Osteocyte (in vitro differentiated cells): Measurements from ENCODE around the gene ANAPC2. TPM values are rescaled to one million over a fixed set of nuclear protein-coding genes. Genes with fewer than 3 reads are reported as not detected.

ENCODE experiments used
- DNase-seq: peaks from one replicate; pipeline ENCODE4 v3.0.0; 2021; ENCODE audit warnings: mixed read lengths; ENCODE audit not compliant: unreplicated experiment; ENCODE audit errors: extremely low spot score
- H3K27ac Mint-ChIP-seq: one replicate; pipeline ENCODE4 v1.8.0; 2021; ENCODE audit warnings: mild to moderate bottlenecking, mixed read lengths; ENCODE audit not compliant: unreplicated experiment
- H3K27me3 Mint-ChIP-seq: one replicate; pipeline ENCODE4 v1.8.0; 2021; ENCODE audit warnings: mixed read lengths; ENCODE audit not compliant: unreplicated experiment
- H3K36me3 Mint-ChIP-seq: one replicate; pipeline ENCODE4 v1.8.0; 2021; ENCODE audit warnings: mixed read lengths; ENCODE audit not compliant: unreplicated experiment
- H3K4me1 Mint-ChIP-seq: one replicate; pipeline ENCODE4 v1.8.0; 2021; ENCODE audit warnings: mixed read lengths; ENCODE audit not compliant: unreplicated experiment
- H3K4me3 Mint-ChIP-seq: one replicate; pipeline ENCODE4 v1.8.0; 2021; ENCODE audit warnings: mild to moderate bottlenecking, moderate library complexity, mixed read lengths; ENCODE audit not compliant: unreplicated experiment
- H3K9me3 Mint-ChIP-seq: one replicate; pipeline ENCODE4 v1.8.0; 2021; ENCODE audit warnings: mixed read lengths; ENCODE audit not compliant: unreplicated experiment
- total RNA-seq: library from RNA; stranded (reverse); gene quantifications from 2 replicates; pipeline ENCODE4 v1.2.1, GENCODE V29; 2021
- TF ChIP-seq, protein P1 (sequence below): fragments of 200-600 bp; sonication (generic); IDR thresholded peaks from 2 replicates; pipeline ENCODE4 v1.5.0; 2021; ENCODE audit warnings: antibody characterized with exemption, mild to moderate bottlenecking, moderate library complexity

Gene ANAPC2
- total RNA-seq, 1 donor from 2014 or later: 61.0 TPM

DNA sequence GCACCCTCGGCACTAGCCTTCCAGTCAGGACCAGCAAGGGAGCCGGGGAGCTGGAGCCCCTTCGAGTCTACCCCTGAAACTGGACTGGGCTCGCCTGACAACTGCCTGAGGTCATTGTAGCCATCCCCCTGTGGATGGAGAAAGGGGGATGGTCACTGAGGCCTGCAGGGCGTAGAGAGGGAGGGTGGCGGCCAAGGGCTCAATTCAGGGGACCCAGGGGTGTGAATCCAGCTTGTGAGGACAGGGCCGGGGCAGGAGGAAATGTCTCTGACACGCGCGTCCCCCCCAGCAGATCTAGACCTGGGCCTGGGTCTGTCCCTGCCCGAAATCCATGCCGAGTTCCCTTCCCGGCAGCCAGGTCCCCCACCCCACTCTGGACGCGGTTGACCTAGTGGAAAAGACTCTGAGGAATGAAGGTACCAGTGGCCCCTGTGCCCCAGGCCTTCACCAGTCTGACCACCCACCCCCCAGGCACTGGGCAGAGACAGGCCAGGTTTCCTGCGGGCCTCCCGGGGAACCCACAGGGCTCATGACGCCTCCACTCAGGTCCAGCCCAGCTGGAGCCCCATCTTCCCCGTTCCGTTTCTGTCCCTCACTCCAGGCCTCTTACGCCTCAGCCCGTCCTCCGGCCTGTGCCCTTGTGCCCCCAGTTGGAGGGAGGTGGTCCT lies 43.1 kb upstream of the ANAPC2 start:
- Mint-ChIP-seq H3K27me3 (no peaks in the 10 kb centered on the region), H3K9me3 (no peaks in the 10 kb centered on the region), H3K4me1 (peaks cover 4% of the 10 kb centered on the region), H3K27ac (no peak overlapping the region), H3K36me3 (no peaks in the 10 kb centered on the region), H3K4me3 (no peak overlapping the region)
- TF ChIP-seq, protein P1, sequence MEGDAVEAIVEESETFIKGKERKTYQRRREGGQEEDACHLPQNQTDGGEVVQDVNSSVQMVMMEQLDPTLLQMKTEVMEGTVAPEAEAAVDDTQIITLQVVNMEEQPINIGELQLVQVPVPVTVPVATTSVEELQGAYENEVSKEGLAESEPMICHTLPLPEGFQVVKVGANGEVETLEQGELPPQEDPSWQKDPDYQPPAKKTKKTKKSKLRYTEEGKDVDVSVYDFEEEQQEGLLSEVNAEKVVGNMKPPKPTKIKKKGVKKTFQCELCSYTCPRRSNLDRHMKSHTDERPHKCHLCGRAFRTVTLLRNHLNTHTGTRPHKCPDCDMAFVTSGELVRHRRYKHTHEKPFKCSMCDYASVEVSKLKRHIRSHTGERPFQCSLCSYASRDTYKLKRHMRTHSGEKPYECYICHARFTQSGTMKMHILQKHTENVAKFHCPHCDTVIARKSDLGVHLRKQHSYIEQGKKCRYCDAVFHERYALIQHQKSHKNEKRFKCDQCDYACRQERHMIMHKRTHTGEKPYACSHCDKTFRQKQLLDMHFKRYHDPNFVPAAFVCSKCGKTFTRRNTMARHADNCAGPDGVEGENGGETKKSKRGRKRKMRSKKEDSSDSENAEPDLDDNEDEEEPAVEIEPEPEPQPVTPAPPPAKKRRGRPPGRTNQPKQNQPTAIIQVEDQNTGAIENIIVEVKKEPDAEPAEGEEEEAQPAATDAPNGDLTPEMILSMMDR: no peak
- no peak for DNase-seq

DNA sequence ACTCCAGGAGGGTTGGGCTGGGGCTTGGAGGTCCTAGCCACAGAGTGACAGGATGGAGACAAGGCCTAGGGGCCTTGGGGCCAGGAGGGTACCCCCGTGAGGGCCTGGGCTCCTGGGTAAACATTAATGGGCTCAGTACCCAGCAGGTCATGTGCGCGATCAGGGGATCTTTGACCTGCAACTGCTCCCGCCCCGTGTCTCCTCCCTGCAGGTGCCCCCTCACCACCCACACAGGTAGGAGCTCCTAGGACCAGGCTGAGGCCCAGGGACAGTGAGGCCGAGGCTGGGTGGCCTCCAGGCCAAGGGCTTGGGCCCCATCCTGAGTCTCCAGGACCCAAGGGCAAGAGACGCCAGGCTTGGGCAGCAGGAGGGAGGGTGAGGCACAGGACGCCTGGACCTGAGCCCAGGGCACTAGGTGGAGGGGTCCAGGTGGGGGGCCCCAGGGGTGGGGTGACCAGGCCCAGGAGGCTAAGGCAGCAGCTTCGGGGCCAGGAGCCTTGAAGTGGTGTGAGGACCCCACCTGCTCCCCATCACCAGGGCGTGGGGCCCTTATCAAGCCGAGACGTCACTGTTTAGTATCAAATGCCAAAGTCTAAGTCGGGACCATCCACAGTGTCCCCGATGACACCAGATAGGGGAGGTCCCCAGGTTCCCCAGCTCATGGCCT lies 42.5 kb upstream of the ANAPC2 start, which contains the start of gene SLC34A3:
TSS of gene SLC34A3 (plus strand) at position 197 of the 667 bp plus-strand sequence. CDS start 802 bp downstream, outside the sequence.
- peaks cover 4% of the 10 kb centered on the region for H3K4me1 Mint-ChIP-seq
- DNase-seq: no peak
- no peaks in the 10 kb centered on the region for H3K36me3 Mint-ChIP-seq
- H3K9me3 Mint-ChIP-seq: no peaks in the 10 kb centered on the region
- no peaks in the 10 kb centered on the region for H3K27me3 Mint-ChIP-seq
- H3K27ac Mint-ChIP-seq: no peak within 1 kb of the TSS
- no peak within 1 kb of the TSS for H3K4me3 Mint-ChIP-seq
- TF ChIP-seq, protein P1: no peak

DNA sequence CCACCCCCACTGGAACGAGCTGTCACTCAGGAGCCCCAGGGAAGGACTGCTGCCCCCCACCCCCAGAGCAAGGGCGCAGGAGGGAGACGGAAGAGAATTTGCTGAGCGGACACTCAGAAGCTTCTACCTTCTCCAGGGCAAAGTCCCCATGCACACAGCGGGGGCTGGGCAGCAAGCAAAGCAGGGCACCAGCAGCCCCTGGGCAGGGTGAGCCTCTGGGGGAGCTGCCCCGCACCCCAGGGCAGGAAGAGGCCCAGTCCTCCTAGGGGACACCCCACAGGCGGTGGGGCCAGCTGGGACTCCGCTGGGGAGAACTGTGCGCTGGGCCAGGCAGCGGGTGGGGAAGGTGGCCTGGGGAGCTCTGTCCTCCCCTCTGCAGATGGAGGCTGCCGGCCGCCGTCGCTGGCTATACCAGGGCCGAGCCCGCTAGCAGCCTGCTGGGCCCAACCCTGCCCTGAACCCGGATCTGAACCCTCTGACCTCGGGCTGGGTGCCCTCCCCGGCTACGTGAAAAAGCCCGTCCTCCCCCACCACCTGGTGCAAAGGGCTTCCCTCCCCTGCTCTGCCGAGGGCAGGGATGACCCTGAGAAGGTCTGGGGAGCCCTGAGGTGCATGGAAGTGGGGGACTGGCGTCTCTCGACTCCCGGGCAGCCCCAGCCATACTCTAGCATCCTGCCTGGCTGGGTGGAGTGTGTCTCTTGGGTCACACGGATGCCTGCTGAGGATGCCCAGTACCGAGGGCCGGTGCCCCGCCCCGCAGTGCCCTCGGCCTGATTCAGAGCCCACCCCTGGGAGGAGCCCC lies 41.7 kb upstream of the ANAPC2 start:
- H3K36me3 Mint-ChIP-seq: no peaks in the 10 kb centered on the region
- TF ChIP-seq, protein P1: no peak
- no peaks in the 10 kb centered on the region for H3K27me3 Mint-ChIP-seq
- DNase-seq: no peak
- no peak overlapping the region for H3K27ac Mint-ChIP-seq
- H3K4me3 Mint-ChIP-seq: no peak overlapping the region
- H3K4me1 Mint-ChIP-seq: peaks cover 4% of the 10 kb centered on the region
- H3K9me3 Mint-ChIP-seq: no peaks in the 10 kb centered on the region

DNA sequence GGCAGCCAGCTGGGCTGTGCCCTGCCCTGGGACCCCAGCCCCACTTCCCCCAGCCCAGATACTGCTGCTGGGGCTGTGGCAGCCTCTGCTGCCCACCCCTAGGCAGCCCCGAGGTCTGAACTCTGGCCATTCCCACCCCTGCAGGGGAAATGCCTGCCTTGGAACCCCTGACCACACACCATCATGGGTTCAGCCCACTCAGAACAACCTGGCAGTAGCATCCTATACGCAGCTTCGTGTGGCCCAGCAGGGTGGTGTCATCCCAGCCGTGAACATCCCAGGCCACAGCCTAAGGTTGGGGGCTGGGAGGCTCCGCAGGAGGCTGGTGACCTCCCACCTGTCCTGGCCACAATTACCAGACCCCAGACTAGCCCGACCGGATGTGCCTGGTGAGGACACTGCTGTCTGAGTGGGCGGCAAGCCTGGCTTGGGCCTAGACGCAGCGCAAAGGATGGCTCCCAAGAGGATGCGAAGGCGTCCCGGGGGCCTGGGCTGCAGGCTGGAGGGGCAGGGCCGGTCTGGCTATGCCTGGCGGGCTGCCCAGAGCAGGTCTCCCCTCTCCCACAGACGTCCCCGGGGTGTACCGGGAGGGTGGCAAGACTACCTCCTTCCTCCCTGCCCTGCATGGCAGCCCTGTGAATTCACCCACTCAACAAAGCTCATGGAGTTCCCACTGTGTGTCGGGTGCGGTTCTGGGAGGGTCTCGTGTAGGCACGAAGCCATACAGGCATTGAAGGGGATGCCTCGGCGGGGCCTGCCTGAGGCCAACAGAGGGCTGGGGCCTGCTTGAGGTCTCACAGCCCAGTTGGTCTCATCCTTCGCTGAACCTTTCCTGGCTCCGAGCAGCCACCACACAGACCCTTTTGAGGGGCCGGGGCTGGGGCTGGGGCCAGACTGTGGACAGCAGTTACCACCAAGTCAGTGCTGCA lies 40.9 kb upstream of the ANAPC2 start:
- H3K36me3 Mint-ChIP-seq: no peaks in the 10 kb centered on the region
- no peaks in the 10 kb centered on the region for H3K27me3 Mint-ChIP-seq
- TF ChIP-seq, protein P1: no peak
- no peaks in the 10 kb centered on the region for H3K9me3 Mint-ChIP-seq
- no peak overlapping the region for H3K27ac Mint-ChIP-seq
- H3K4me3 Mint-ChIP-seq: no peak overlapping the region
- H3K4me1 Mint-ChIP-seq: peaks cover 4% of the 10 kb centered on the region
- DNase-seq: no peak
